ENCODE results near the gene CDH22. TPM values are rescaled to one million over a fixed set of nuclear protein-coding genes. Genes with fewer than 3 reads are reported as not detected.

CDH22 gene
- total RNA-seq, 1 donor from 2014 or later: 0.18 TPM

GRCh38 chr20:46159101-46159897 is 149.0 kb downstream of the CDH22 start:
- no peaks in the 10 kb centered on the region for H3K36me3 Mint-ChIP-seq
- no peaks in the 10 kb centered on the region for H3K4me1 Mint-ChIP-seq
- no peaks in the 10 kb centered on the region for H3K9me3 Mint-ChIP-seq
- no peak for TF ChIP-seq CTCF (IDR thresholded peaks at IDR 0.05; ENCODE audit: unreplicated experiment)
- peaks cover 70% of the 10 kb centered on the region for H3K27me3 Mint-ChIP-seq (ENCODE audit: low read depth)
- no peak for DNase-seq (ENCODE audit: low spot score in 2 of 2, unreplicated experiment in 2 of 2)
- no peak overlapping the region for H3K27ac Mint-ChIP-seq
- H3K4me3 Mint-ChIP-seq: no peak overlapping the region

DNA sequence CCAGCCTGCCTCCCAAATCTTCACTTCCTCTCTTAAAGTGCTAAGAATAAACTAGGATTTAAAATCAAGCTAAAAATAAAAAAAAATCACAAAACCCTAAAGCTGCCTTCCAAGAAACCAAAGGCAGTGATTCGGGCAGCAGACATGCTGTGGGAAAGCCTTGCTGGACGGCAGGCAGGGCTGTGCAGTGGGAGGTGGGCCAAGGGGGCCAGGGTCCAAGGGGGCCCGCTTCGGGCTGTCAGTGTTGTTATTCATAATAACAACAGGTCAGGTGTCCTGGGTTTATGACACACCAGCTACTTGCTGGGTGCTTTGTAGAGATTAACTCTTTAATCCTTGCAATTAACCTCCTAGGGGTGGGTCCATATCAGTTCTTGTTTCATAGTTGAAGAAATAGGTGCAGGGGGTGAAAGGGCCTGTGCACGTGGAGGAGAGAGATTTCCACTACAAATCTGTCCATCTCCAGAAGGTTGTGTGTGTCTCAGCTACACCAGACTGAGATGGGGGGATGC is 149.8 kb downstream of the CDH22 start:
- H3K4me1 Mint-ChIP-seq: no peaks in the 10 kb centered on the region
- no peaks in the 10 kb centered on the region for H3K36me3 Mint-ChIP-seq
- no peak for TF ChIP-seq CTCF (IDR thresholded peaks at IDR 0.05; ENCODE audit: unreplicated experiment)
- H3K4me3 Mint-ChIP-seq: no peak overlapping the region
- DNase-seq (ENCODE audit: low spot score in 2 of 2, unreplicated experiment in 2 of 2): no peak
- H3K9me3 Mint-ChIP-seq: no peaks in the 10 kb centered on the region
- H3K27ac Mint-ChIP-seq: no peak overlapping the region
- peaks cover 62% of the 10 kb centered on the region for H3K27me3 Mint-ChIP-seq (ENCODE audit: low read depth)

GRCh38 chr20:46157625-46158024 is 150.7 kb downstream of the CDH22 start:
- Mint-ChIP-seq H3K27me3 (ENCODE audit: low read depth) (peaks cover 53% of the 10 kb centered on the region), H3K4me3 (no peak overlapping the region), H3K4me1 (no peaks in the 10 kb centered on the region), H3K27ac (no peak overlapping the region), H3K9me3 (no peaks in the 10 kb centered on the region), H3K36me3 (no peaks in the 10 kb centered on the region)
- no peak for DNase-seq (ENCODE audit: low spot score in 2 of 2, unreplicated experiment in 2 of 2)
- no peak for TF ChIP-seq CTCF (IDR thresholded peaks at IDR 0.05; ENCODE audit: unreplicated experiment)

GRCh38 chr20:46157076-46157592 is 151.2 kb downstream of the CDH22 start:
- no peak for DNase-seq (ENCODE audit: low spot score in 2 of 2, unreplicated experiment in 2 of 2)
- no peak overlapping the region for H3K4me3 Mint-ChIP-seq
- H3K36me3 Mint-ChIP-seq: no peaks in the 10 kb centered on the region
- H3K27me3 Mint-ChIP-seq (ENCODE audit: low read depth): peaks cover 48% of the 10 kb centered on the region
- no peak for TF ChIP-seq CTCF (IDR thresholded peaks at IDR 0.05; ENCODE audit: unreplicated experiment)
- H3K27ac Mint-ChIP-seq: no peak overlapping the region
- H3K9me3 Mint-ChIP-seq: no peaks in the 10 kb centered on the region
- no peaks in the 10 kb centered on the region for H3K4me1 Mint-ChIP-seq

GRCh38 chr20:46156065-46156464 is 152.2 kb downstream of the CDH22 start:
- Mint-ChIP-seq H3K27me3 (ENCODE audit: low read depth) (peaks cover 38% of the 10 kb centered on the region), H3K36me3 (no peaks in the 10 kb centered on the region), H3K9me3 (no peaks in the 10 kb centered on the region), H3K27ac (no peak overlapping the region), H3K4me1 (no peaks in the 10 kb centered on the region), H3K4me3 (no peak overlapping the region)
- no peak for DNase-seq (ENCODE audit: low spot score in 2 of 2, unreplicated experiment in 2 of 2)
- TF ChIP-seq CTCF (IDR thresholded peaks at IDR 0.05; ENCODE audit: unreplicated experiment): no peak

Data from mesothelial cell of epicardium (in vitro differentiated cells).